G401.6 (cell line): ENCODE results near the gene SRC.

ENCODE experiments used
- FAIRE-seq: peaks from 2 replicates; lab custom pipeline; 2012; peaks lifted over from hg19 to GRCh38; lab: Jason Lieb, UNC

The SRC gene

DNA sequence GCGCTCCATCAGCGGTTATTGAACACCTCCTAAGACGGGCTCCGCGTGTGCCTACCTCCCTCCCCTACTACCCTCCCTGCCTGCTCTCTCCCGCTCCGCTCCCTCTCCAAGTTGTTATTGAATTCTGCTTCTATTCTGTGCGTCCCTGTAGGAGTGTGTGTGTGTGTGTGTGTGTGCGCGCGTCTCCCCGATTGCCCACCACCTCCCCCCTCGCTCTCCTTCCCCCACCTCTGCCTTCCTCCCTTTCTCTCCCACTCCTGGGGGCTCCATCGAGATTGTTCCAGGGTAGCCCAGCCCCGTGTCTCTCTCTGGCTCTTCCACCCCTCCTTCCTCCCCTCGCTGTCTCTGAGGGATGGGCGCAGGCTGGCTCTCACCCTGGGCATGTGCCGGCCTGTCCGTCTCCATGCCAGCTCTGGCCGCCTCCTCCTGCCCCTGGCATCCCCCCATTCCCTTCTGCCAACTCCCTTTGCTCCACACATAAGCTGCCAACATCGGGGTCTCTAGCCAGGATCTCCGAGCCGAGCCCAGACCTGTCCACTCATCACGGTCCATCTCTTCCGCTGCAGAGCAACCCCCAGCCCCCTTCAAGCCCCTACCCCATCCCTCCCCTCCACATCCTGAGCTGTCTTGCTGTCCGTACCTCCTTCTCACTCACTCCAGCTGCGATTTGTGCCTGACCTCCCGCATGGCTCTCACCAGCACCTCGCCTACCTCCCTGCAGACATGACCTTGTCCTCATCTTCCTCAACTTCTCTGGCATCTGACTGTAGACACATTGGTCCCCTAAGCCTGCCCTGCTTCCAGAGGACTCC lies 68.5 kb downstream of the SRC start:
- no peak for FAIRE-seq

- FAIRE-seq = no peak
These were observed 69.5 kb downstream of the SRC start for GRCh38 chr20:37415118-37416085.

GRCh38 chr20:37416100-37416847 lies 70.3 kb downstream of the SRC start:
- no peak for FAIRE-seq

DNA sequence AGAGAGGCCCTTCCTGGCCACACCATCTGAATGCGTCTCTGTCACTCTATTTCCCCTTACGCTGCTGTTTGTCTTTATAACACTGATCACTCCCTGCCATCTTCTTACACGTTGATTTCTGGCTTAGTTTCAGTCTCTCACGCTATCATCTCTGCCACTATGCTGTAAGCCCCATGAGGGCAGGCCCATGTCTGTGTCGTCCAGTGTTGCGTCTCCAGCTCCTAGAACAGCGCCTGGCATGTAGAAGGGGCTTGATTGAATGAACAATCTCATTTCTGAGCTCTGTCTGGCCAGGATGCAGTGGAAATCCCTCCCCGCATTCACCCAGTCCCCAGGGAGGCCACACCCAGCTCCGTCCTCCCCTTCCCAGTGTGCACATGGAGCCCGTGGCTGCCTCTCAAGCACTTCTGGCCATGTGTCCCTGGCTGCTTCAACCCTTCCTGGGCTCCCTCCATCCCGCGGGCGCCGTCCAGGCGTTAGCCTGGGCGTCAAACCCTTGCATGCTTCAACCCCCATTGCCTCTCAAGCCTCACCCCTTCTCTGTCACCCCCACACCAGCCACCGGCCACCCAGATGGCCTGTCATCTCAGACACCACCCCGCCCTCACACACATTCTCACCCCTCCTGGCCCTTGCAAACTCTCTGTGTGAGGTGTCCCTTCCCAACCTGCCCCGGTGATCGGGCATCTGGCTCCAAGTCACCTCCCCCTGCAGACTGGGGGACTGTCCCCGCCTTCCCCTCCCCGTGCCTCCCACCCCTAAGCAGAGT lies 71.1 kb downstream of the SRC start:
- FAIRE-seq = no peak

GRCh38 chr20:37417617-37418467 lies 71.9 kb downstream of the SRC start:
- no peak for FAIRE-seq

GRCh38 chr20:37418591-37419109 lies 72.7 kb downstream of the SRC start:
- FAIRE-seq = no peak

DNA sequence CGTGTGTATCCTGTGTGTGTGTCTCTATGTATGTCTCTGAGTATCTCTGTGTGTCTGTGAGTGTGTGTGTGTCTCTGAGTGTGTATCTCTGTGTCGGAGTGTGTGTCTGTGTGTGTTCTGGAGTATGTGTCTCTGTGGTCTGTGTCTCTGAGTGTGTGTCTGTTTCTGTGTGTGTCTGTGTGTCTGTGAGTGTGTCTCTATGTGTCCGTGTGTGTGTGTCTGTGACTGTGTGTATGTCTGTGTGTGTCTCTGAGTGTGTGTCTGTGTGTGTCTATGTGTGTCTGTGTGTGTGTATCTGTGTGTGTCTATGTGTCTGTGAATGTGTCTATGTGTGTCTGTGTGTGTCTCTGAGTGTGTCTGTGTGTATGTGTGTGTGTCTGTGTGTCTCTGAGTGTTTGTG lies 73.4 kb downstream of the SRC start:
- no peak for FAIRE-seq

- no peak for FAIRE-seq
These were observed 74.0 kb downstream of the SRC start for GRCh38 chr20:37419774-37420542.

- no peak for FAIRE-seq
These were observed 74.7 kb downstream of the SRC start for GRCh38 chr20:37420610-37421009.

DNA sequence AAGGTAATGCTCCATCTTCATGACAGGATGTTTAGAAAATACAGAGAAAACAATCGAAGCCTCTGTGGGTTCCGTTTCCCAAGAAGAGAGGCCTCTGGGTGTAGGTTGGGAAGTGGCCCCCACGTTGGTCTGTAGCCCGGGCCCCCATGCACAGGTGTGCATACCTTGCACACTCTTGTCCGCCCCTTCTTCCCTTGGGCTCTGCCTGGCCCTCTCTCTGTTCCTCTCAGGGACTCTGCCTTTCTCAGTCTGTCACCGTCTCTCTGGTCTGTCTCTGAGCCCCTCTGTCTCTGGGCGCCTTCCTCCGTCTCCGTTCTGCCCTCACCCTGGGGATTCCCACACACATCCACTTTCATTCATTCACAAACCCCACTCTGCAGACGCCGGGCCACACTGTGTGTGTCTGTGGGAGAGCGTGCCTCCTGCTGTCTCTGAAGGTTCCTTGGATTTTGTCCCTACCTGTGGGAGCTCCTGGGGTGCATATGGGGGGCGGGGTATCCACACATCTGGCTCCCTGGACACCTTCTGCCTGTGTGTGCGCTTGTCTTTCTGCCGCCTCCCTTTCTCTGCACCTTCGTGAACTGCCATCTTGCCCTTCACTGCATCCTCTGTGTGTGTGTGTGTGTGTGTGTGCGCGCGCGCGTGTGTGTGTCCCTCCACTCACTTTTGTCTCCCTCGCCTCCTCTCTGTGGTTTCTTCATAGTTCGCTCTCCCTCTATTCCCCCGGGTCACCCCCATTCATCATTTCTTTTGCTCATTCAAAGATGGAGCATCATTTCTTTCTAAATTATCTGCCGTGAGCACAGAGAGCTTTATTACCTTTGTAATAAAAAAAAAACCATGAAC lies 75.3 kb downstream of the SRC start:
- FAIRE-seq = no peak

- no peak for FAIRE-seq
These were observed 76.0 kb downstream of the SRC start for GRCh38 chr20:37421988-37422387.

DNA sequence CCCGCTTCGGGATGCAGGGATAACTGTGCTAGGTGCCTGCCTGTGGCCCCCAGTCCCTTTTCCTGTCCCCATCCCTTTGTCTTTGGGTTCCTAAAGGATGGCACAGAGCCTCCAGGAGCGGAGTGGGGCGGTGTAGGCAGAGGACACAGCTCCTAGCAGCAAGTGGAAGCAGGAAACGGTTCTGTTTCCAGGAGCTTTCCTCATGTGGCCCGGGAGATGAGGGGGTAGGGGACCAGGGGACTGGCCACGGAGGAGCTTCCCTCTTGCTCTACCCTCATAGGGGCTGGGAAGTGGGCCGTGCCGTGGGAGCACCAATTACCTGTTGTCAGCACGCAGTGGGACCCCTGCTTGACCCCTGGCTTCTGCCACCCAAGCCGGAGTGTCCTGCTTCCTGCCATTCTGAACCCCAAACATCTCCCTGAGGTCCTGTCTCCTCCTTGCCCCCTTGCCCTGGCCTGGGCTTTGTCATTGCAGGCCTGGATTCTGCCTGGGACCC lies 76.9 kb downstream of the SRC start:
- no peak for FAIRE-seq

DNA sequence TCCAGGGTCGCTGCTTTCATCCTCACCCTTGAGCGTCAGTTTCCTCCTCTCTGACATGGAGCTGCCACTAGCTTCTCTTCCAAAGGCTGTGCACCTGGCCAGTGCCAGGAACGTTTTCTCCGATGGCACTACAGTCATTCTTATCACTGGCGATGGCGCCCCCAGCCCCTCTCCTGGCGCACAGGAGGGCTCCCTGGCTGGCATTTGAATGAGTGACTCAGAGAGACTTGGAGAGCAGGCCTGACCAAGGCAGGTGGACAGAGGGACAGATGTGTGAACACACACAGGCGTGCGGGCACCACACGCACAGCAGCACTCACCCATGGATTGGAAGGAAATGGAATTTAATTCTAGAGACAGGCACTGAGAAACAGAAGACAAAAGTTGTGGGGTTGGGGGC lies 77.6 kb downstream of the SRC start:
- FAIRE-seq = no peak

- no peak for FAIRE-seq
These were observed 78.3 kb downstream of the SRC start for GRCh38 chr20:37424062-37424851.

- no peak for FAIRE-seq
These were observed 79.2 kb downstream of the SRC start for GRCh38 chr20:37425103-37425625.

DNA sequence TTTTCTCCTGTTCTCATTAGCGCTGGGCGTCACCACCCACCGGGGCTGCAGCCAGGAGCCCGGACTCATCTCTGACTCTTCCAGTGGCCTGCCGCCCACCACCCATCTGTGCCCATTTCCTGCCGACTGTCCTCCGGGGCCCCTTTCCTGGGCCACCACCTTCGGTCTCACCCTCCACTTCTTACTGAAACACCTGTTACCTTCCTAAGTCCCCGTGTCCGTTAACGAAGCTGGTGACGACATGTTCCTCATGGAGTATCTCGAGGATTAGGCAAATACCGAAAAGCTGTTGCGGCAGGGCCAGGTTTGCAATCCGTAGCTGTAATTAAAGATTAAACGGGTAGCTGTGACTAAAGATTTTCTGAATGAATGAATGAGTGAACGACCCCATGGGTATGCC lies 80.2 kb downstream of the SRC start:
- no peak for FAIRE-seq

GRCh38 chr20:37426978-37427377 lies 81.0 kb downstream of the SRC start:
- no peak for FAIRE-seq

DNA sequence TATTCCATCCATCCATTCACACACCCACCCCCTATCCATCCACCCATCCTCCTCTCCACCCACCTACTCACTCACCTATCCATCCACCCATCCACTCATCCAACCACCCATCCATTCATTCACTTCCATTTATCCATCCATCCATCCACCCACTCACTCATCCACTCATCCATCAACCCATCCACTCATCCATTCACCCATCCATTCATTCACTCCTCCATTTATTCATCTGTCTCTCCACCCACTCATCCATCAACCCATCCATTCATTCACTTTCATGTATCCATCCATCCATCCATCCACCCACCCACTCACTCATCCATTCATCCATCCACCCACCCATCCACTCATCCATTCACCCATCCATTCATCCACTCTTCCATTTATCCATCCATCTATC lies 84.1 kb downstream of the SRC start:
- no peak for FAIRE-seq
